DOHH2 (cell line): ENCODE data around the gene CNST.

Source experiments
- CTCF ChIP-seq: fragments of 200-600 bp; sonication (generic); IDR thresholded peaks from one replicate; pipeline ENCODE4 v1.5.1; 2014; ENCODE audit warnings: antibody characterized with exemption, mild to moderate bottlenecking, low read depth, low read length; ENCODE audit not compliant: poor library complexity, severe bottlenecking
- EZH2phosphoT487 ChIP-seq: fragments of 200-600 bp; sonication (generic); IDR thresholded peaks from 2 replicates; pipeline ENCODE4 v1.6.1; 2017; ENCODE audit warnings: borderline replicate concordance, mild to moderate bottlenecking, antibody characterized with exemption, low read length, moderate library complexity, mixed read lengths

- no peak for TF ChIP-seq CTCF
- TF ChIP-seq EZH2phosphoT487 = no peak
Observed at GRCh38 chr1:246669659-246670058, 103.4 kb downstream of the CNST start.
